ENCODE measurements around the gene CFAP99. TPM values are rescaled to one million over a fixed set of nuclear protein-coding genes. Genes with fewer than 3 reads are reported as not detected.

CFAP99 gene
- total and polyA plus RNA-seq, 2 of the 8 experiments (the other 6 are each of a cell fraction or from before 2014, with no cell fraction given) = not detected

- peaks cover 12 to 36% (median 29%) of the 10 kb centered on the region in 4 experiments for H3K4me1 ChIP-seq (replicated peaks in 1 of 4; ENCODE audit: control insufficient read depth in 3 of 4, insufficient read depth in 4 of 4, low read length in 3 of 4)
- peak overlapping the region; percentile 98 for H2BK12ac ChIP-seq (ENCODE audit: low read depth, low read length)
- H2BK20ac ChIP-seq (ENCODE audit: low read length) = peak overlapping the region; percentile 90; the same call in 1 of the 2 replicates
- H3K9me3 ChIP-seq (ENCODE audit: insufficient read depth in 2 of 2, low read depth in 1 of 2, low read length in 1 of 2) = no peaks in the 10 kb centered on the region
- peaks cover 24 to 44% (median 38%) of the 10 kb centered on the region in 4 experiments for H3K27me3 ChIP-seq (replicated peaks in 1 of 4; ENCODE audit: control insufficient read depth in 3 of 4, extremely low read depth in 1 of 4, insufficient read depth in 3 of 4, low read length in 3 of 4)
- H3K23ac ChIP-seq (ENCODE audit: insufficient read length) = no peak overlapping the region
- peak overlapping the region; percentile 41; the same call in 1 of the 2 replicates for H2AK5ac ChIP-seq (ENCODE audit: low read depth, low read length)
- POLR2A ChIA-PET (ENCODE audit: partially characterized antibody) = interaction anchor here (0.6 to 2.4 kb wide), 9 partner anchors 10 to 159 kb away, joined by 3 to 9 read pairs (median 5); partner anchors contain the start of gene RNF4
- peak overlapping the region; percentile 6 to 56 (median 42); a peak in 6 of 8 replicates for H3K4me3 ChIP-seq (ENCODE audit: extremely low read depth in 1 of 4, insufficient read depth in 2 of 4, low read depth in 3 of 4, low read length in 4 of 4)
- no peak overlapping the region for H3K14ac ChIP-seq (ENCODE audit: insufficient read length)
- H2BK5ac ChIP-seq (ENCODE audit: low read depth, low read length) = peak overlapping the region; percentile 96
- peak overlapping the region in 3 of 4 experiments; percentile 42 to 51 (median 45); a peak in 5 of 7 replicates for H3K9ac ChIP-seq (replicated peaks in 1 of 4; ENCODE audit: extremely low read depth in 1 of 4, low read depth in 3 of 4, low read length in 3 of 4)
- no peak overlapping the region for H3K4ac ChIP-seq (replicated peaks; ENCODE audit: insufficient read length, low read depth, low read length)
- H3K79me2 ChIP-seq (ENCODE audit: control insufficient read depth in 1 of 2, insufficient read depth in 2 of 2, low read length in 2 of 2) = no peaks in the 10 kb centered on the region
- CTCF ChIA-PET (ENCODE audit: partially characterized antibody) = interaction anchor here (0.7 to 3.8 kb wide), 18 partner anchors 9 to 661 kb away, joined by 3 to 18 read pairs (median 4); no protein-coding TSS in a partner anchor
- H4K20me1 ChIP-seq (replicated peaks in 1 of 2; ENCODE audit: control insufficient read depth in 1 of 2, insufficient read depth in 2 of 2, low read length in 2 of 2) = peaks cover 2 to 9% of the 10 kb centered on the region in 2 experiments
- H3K27ac ChIP-seq (ENCODE audit: low read depth, low read length) = peak overlapping the region; percentile 68
- no peak for FAIRE-seq
- H4K91ac ChIP-seq (replicated peaks; ENCODE audit: insufficient read length, low read length) = peak overlapping the region; percentile 83
- peak overlapping the region; percentile 28 for H3K56ac ChIP-seq (replicated peaks; ENCODE audit: insufficient read length, low read depth, low read length)
- peak overlapping the region; percentile 13 for H4K5ac ChIP-seq (ENCODE audit: insufficient read length, low read depth, low read length)
- peak; percentile 78 to 86 for DNase-seq (ENCODE audit: low read depth in 1 of 2, low spot score in 2 of 2)
- peaks cover 20% of the 10 kb centered on the region for H3K23me2 ChIP-seq (ENCODE audit: low read depth, low read length)
- H4K8ac ChIP-seq (ENCODE audit: extremely low read depth, insufficient read depth, low read length) = no peak overlapping the region; the same call in 1 of the 2 replicates
- WGBS, 2 experiments (ENCODE audit: extremely low coverage in 1 of 2, insufficient coverage in 1 of 2, insufficient read length in 1 of 2, insufficient replicate concordance in 2 of 2, low coverage in 1 of 2, low lambda C conversion rate in 2 of 2, missing lambda C conversion rate in 1 of 2) = 6% methylated on average over 30 of the region's 30 CpGs; no CpG with 5 or more reads in 1 of the 2 experiments
- peak overlapping the region; percentile 91; the same call in 1 of the 2 replicates for H3K18ac ChIP-seq (ENCODE audit: extremely low read depth, low read length)
- H2AFZ ChIP-seq (ENCODE audit: low read length) = peak overlapping the region; percentile 78; the same call in 1 of the 2 replicates
- peak overlapping the region; percentile 100 for H2BK15ac ChIP-seq (ENCODE audit: low read length)
- H3K79me1 ChIP-seq (ENCODE audit: low read depth, low read length) = peaks cover 4% of the 10 kb centered on the region; the same call in 1 of the 2 replicates
- H2BK120ac ChIP-seq (replicated peaks; ENCODE audit: low read depth, low read length) = peak overlapping the region; percentile 57
- H3K4me2 ChIP-seq (ENCODE audit: insufficient read depth in 1 of 2, low read depth in 2 of 2, low read length in 2 of 2) = peak overlapping the region; percentile 78 to 94
- H3K36me3 ChIP-seq (ENCODE audit: control insufficient read depth in 2 of 4, insufficient read depth in 4 of 4, low read length in 3 of 4) = no peaks in the 10 kb centered on the region
- TF ChIP-seq SAP30 (IDR thresholded peaks at IDR 0.05; ENCODE audit: insufficient read depth, insufficient replicate concordance, low read length) (peak; percentile 92), POU5F1 (IDR thresholded peaks at IDR 0.05; ENCODE audit: low read depth, low read length) (no peak), POLR2AphosphoS5 (IDR thresholded peaks at IDR 0.05; ENCODE audit: low read depth, low read length) (0 out of 2 replicates have a peak, but pooled peaks have one; percentile 45), CTBP2 (IDR thresholded peaks at IDR 0.05; ENCODE audit: borderline replicate concordance, insufficient read depth, insufficient read length, low read length) (peak; percentile 68), YY1 (IDR thresholded peaks at IDR 0.05; ENCODE audit: low read depth, low read length) (no peak), RXRA (IDR thresholded peaks at IDR 0.05; ENCODE audit: insufficient read depth, low read depth, low read length) (no peak), SP2 (IDR thresholded peaks at IDR 0.05; ENCODE audit: low read length) (no peak), BRCA1 (IDR thresholded peaks at IDR 0.05; ENCODE audit: low read depth, low read length) (no peak), TAF1 (IDR thresholded peaks at IDR 0.05; ENCODE audit: low read depth, low read length) (no peak; the same call in 1 of the 2 replicates), RNF2 (IDR thresholded peaks at IDR 0.05; ENCODE audit: borderline replicate concordance, low read depth, low read length, missing control alignments, poor library complexity, severe bottlenecking) (no peak)
These were observed 5.7 kb upstream of the CFAP99 start for GRCh38 chr4:2412885-2413716.

All from H1 (cell line).